KOPT-K1 (cell line): Measurements from ENCODE around the gene DNAL4.
A peak's percentile ranks its signal among the peaks of the same experiment; 100 is the strongest.

Experiments
- H3K27ac ChIP-seq: fragments of 200-600 bp; sonication (generic); 2 replicates; pipeline ENCODE4 v1.5.1; 2016; ENCODE audit warnings: antibody characterized with exemption, mild to moderate bottlenecking, low read depth, low read length; ENCODE audit not compliant: poor library complexity, severe bottlenecking
- H3K36me3 ChIP-seq: fragments of 200-600 bp; sonication (generic); 2 replicates; pipeline ENCODE4 v1.5.1; 2017; ENCODE audit warnings: antibody characterized with exemption, mild to moderate bottlenecking, low read length, moderate library complexity; ENCODE audit not compliant: insufficient read depth
- H3K9me3 ChIP-seq: fragments of 200-600 bp; sonication (generic); 2 replicates; pipeline ENCODE4 v1.5.1; 2017; ENCODE audit warnings: antibody characterized with exemption, low read length, mild to moderate bottlenecking; ENCODE audit not compliant: insufficient read depth, poor library complexity, severe bottlenecking

The DNAL4 gene, protein sequence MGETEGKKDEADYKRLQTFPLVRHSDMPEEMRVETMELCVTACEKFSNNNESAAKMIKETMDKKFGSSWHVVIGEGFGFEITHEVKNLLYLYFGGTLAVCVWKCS

DNA sequence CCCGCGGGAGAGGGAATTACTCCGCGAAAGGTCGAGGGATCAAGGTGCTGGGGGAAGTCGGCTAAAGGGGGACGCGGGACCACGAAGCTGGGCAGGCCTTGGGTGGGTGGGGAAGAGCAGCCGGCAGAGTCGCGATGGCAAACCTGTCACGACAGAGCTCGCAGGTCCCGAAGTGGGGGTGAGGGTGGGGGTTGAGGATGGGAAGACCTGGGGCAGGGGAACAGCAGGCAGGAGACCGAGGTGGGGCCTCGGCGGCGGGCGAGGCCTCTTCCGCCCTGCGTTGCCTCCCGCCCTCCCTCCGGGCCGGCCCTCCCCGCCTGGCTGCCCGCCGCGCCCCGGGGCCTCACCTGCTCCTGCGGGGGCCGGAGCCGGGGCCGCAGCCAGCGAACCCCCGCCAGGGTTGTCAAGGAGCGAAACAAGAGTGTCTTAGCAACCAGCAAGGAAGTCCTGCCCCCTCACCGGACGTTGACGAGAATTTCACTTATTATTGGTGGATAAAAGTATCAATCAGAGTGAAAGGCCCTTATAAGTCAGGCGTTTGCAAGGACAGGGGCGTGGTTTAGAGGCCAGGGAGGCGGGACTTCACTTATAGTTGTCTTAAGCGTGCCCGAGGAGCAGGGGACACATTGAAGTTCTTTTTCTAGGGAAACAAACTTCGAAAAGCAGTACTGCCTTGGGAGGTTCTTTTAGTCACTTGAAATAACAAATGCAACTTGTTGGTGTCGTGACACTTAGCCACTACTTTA lies at the start of gene DNAL4:
Gene DNAL4, minus strand, starts transcription at position 423 of the 746 bp plus-strand sequence. CDS start 11,412 bp downstream, outside the sequence.
- Histone ChIP-seq H3K27ac (peak within 1 kb of the TSS; percentile 36), H3K36me3 (no peaks in the 10 kb centered on the region), H3K9me3 (peaks cover 1% of the 10 kb centered on the region)

DNA sequence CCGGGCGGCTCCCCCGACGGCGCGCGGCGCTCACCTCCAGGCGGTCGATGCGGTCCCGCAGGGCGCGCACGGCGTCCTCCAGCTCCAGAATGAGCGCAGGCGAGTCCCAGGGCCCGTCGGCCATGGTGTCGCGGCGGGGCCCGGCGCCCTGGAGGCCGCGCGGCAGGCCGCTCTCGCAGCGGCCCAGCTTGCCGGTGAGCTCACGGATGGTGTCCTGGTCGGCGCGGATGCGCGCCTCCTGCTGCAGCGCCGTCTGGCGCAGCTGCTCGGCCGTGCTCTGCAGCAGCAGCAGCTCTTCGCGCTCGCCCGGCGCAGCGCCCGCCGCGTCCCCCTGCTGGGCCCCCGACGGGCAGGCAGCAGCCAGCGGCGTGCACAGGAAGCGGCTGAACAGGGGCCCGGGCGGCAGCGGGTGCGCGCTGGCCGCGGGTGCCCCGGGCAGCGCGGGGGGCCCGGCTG lies 49.3 kb upstream of the DNAL4 start:
- H3K9me3 ChIP-seq: no peaks in the 10 kb centered on the region
- H3K27ac ChIP-seq: no peak overlapping the region
- H3K36me3 ChIP-seq: no peaks in the 10 kb centered on the region

DNA sequence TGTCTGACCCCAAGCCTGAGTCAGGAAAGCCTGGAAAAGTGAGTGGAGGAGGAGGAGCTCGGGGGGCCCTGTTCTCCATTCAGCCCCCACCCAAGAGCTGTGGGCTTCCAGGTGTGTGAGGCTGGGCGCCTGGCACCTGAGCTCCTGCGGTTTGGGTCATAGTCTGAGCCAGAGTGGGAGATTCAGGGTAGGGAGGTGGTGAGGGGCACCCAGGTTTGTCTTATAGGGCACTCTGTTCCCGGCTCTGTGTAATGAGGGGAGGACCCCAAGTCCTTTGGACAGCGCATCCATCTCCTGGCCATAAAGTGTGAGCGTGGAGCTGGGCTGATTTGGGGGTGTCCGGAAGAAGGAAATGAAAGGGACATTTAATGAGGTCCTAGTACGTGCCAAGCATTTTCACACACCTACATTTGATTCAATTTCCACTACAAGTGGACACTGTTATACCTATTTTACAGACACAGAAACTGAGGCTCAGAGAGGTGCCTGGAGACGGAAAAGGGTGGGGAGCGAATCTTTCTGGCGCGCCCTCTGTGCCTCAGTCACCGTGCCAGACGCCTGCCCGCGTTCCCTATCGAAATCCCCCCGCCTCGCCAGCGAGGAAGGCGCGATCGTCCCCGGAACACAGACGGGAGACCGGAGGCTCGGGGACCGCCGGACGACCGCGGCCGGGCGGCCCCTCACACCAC lies 48.7 kb upstream of the DNAL4 start:
- Histone ChIP-seq H3K27ac (no peak overlapping the region), H3K9me3 (no peaks in the 10 kb centered on the region), H3K36me3 (no peaks in the 10 kb centered on the region)

DNA sequence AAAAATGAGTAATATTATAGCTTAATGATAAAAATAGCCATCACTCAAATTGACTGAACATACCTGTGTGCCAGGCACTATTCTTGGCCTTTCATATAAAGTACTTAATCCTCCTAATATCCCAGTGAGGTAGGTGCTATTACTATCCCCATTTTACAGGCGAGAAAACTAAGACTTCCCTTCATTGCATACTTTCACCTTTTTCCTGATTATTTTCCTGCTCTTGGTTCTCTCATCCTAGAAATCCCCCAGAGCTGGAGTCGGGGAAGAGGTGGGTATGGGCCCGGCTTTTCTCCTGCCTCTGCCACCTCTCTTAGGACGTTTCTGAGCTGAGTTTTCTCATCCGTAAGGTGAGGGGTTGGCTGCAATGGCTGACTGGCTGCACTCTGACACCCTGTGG lies 47.7 kb upstream of the DNAL4 start:
- Histone ChIP-seq H3K27ac (no peak overlapping the region), H3K9me3 (no peaks in the 10 kb centered on the region), H3K36me3 (no peaks in the 10 kb centered on the region)

DNA sequence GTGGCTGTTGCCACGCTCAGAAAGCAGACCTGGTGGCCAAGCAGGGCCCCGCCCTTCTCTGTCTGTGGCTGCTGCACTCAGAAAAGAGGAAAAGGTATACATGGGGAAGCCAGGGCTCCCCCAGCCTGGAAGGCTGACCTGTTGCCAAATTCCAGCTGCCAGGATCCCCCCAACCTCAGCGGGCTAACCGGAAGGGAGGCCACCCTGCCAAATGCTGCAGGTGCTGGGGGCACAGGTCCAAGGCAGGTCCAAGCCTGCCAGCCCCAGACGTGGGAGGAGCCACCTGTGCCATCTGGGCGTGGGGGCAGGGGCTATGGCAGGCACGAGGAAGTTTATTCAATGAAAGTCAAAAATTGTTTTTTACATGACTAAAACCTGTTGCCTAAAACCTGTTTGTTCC lies 47.3 kb upstream of the DNAL4 start:
- no peak overlapping the region for H3K27ac ChIP-seq
- H3K9me3 ChIP-seq: no peaks in the 10 kb centered on the region
- no peaks in the 10 kb centered on the region for H3K36me3 ChIP-seq

DNA sequence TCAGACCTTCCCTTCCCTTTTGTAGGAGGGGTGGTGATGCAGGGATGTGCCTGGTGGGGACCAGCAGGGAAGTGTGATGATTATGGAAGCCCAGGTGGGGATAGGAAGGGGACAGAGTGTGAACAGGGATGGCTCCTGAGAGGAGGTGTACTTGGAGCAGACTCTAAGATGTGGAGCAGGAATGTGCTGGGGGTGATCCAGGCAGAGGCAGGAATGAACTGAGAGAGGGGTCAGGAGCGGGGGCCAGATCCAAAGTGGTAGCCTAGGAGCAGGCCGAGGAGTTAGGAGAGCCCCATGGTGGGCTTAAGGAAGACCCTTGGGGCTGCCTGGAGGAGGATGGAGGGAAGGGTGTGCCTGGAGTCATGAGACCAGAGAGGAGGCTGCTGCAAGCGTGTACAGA lies 46.2 kb upstream of the DNAL4 start:
- H3K36me3 ChIP-seq: no peaks in the 10 kb centered on the region
- H3K27ac ChIP-seq: no peak overlapping the region
- no peaks in the 10 kb centered on the region for H3K9me3 ChIP-seq

DNA sequence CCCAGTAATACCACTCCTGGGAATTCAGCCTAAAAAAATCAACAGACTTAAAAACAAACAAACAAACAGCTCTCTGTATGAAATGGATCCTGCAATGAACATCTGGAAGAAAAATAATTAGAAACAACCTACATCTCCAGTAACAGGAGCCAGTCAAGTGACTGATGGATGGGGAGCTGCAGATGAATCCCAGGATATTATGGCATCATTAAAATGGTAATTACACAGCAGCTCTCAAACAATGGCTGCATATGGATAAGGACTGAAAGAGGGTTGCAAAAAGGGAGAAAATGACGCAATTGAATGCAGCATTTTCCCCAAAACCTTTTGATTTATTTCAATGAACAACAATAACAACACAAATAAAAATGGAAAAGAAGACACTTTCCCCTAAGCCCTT lies 45.7 kb upstream of the DNAL4 start:
- Histone ChIP-seq H3K36me3 (no peaks in the 10 kb centered on the region), H3K9me3 (no peaks in the 10 kb centered on the region), H3K27ac (no peak overlapping the region)

DNA sequence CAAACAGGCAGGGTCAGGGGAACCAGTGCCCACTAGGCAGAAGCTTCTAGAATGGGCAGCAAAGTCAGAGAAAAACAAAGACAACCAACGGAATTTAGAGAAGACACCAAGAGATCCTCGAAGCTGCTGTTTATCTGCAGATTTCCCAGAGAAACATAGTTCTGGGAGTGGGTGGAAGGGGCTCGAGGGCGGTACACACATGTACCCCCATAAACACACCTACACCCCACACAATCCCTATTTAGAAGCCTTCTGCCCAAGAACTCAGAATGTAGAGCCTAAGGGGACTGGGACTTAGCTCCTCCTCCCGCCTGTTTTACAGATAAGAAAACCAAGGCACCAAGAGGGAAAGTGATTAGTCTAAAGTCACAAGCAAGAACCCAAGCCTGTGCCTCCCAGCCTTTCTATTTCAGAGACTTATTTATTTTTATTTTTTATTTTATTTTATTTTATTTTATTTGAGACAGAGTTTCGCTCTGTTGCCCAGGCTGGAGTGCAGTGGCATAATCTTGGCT lies 43.5 kb upstream of the DNAL4 start:
- H3K36me3 ChIP-seq: no peaks in the 10 kb centered on the region
- H3K27ac ChIP-seq: no peak overlapping the region
- no peaks in the 10 kb centered on the region for H3K9me3 ChIP-seq

DNA sequence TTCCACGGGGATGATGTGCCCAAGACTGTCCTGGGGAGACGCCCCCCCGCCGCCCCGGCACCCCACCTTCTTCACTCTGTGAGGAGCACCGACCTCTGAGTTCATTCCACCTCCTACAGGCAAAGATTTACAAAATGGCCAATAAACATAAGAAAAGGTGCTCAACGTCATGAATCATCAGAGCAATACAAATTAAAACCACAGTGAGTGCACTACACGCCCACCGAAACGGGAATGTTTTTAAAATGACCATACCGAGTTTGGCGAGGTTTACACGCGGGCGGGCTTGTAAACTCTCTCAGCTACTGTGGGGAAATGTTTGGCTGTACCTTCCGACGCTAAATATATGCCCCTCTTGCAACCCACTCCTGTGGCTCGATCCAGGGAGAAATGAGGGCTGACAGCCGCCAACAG lies 42.0 kb upstream of the DNAL4 start:
- Histone ChIP-seq H3K9me3 (no peaks in the 10 kb centered on the region), H3K36me3 (no peaks in the 10 kb centered on the region), H3K27ac (no peak overlapping the region)

DNA sequence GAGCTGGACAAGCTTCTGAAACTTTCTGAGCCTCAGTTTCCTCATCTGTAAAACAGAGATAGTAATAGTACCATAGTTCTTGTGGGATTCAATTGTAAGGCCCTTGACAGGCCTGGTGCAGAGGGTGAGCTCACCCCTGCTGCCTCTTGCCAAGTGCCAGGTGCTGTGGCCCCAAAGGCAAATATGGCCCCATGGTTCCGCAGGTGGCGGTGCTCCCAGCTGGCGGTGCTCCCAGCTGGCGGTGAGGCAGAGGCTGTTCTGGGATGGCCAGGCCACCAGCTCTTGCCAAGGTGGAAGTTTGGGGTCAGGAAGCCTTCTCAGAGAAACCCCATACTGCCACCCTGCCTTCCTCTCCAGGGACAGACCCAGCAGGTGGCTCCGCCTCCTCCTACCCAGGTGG lies 41.0 kb upstream of the DNAL4 start:
- Histone ChIP-seq H3K27ac (no peak overlapping the region), H3K9me3 (no peaks in the 10 kb centered on the region), H3K36me3 (no peaks in the 10 kb centered on the region)

DNA sequence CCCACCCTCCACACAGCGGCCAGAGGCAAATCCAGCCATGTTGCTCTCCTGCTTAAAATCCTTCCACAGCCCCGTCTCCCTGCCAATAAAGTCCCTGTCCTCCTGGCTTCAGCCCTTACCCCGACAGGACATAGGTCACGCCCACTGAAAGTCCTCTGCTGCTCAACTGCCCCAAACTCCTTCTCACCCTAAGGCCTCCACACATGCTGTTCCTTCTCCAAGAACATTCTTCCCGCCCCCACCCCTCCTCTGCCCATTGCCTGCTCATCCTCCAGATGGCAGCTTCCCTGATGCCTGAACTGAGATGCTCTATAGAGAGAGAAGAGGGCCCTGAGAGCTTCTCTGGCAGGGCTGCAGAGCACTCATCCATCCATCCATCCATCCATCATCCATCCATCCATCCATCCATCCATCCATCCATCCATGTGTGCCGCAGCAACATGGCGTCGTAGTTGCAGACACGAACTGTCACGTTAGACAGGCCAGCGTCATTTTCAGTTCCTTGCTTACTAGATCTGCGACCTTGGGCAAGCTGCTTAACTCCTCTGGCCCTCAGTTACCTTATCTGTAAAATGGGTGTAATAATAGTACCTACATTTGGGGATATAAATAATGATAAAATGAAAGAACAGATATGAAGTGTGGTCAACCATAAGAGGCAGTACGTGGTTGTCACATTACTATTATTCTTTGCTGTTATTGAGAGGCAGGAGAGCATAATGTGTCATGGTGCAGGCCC lies 40.4 kb upstream of the DNAL4 start:
- no peaks in the 10 kb centered on the region for H3K9me3 ChIP-seq
- no peak overlapping the region for H3K27ac ChIP-seq
- H3K36me3 ChIP-seq: no peaks in the 10 kb centered on the region

DNA sequence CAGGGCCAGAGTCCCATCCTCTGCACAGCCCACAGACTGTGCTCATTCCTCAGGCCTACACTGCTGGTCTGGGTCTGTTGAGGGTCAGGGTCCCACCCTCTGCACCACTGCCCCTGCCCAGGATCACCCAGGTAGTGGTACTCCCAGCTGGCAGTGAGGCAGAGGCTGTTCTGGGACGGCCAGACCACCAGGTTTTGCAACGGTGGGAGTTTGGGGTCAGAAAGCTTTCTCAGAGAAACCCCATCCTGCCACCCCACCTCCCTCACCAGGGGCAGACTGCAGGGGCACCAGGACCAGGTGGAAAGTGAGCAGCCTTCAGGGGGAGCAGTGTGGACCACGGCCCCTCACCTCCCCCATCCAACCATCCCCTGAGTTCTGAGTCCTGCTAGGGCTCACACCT lies 39.1 kb upstream of the DNAL4 start:
- H3K9me3 ChIP-seq: peaks cover 9% of the 10 kb centered on the region
- H3K27ac ChIP-seq: no peak overlapping the region
- H3K36me3 ChIP-seq: no peaks in the 10 kb centered on the region

DNA sequence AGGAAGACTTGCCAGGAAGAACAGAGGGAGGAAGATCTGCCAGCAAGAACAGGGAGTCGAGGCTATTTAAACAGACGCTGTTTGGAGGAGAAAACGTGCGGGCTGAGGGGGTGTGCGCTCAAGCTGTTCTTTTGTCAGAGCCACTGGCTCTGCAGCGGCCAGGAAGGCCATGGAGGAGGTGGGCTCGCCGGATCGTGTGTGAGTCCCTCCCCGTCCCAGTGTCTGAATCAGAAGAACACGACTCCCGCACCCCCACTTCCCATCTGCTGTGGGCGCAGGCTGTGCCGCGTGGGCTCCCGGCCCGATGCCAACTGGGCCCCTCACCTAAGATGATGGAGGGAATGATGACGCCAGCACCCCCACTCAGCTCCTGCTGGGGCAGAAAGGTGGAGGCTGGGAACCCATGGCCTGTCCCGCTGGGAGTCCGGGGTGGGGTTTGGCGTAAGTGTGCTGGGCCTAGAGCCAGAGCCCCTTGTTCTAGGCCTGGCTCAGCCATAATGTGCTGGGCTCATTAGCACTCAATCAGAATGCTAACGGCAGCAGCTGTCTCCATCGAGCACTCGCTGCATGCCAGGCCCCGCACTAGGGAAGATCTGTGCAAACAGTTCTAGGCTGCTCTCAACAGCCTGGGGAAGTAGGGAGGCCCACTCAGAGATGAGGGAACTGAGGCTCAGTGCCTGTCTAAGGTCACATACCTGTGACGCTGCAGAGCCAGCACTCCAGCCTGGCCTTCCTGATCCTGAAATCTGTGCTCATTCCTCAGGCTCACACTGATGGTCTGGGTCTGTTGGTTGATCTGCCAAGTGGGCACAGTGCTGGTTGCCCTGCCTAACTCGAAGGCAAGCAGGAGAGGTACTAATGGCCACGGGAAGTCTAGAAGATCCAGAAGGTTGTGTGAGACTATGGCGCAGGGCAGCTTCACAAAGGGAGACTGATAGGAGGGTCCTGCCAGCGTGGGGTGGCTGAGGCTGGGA lies 38.3 kb upstream of the DNAL4 start:
- H3K36me3 ChIP-seq: no peaks in the 10 kb centered on the region
- no peak overlapping the region for H3K27ac ChIP-seq
- peaks cover 9% of the 10 kb centered on the region for H3K9me3 ChIP-seq
